Fibroblast of lung (primary cell): ENCODE measurements around the gene ZNF469.

Experiments
- CTCF ChIP-seq, 2 donors: IDR thresholded peaks in 1 of 2; conservative IDR thresholded peaks in 1 of 2; 1 replicate in 1 of 2; 2 replicates in 1 of 2; pipeline ENCODE4 v1.5.1; 2011 to 2012; ENCODE audit warnings: low read length in 2 of 2, control low read depth in 1 of 2, inconsistent platforms in 1 of 2, low read depth in 1 of 2, mild to moderate bottlenecking in 1 of 2
- EZH2 ChIP-seq: IDR thresholded peaks from 2 replicates; pipeline ENCODE4 v1.5.1; 2012; ENCODE audit warnings: low read length, control low read depth, mild to moderate bottlenecking; ENCODE audit errors: missing control alignments

- TF ChIP-seq CTCF (conservative IDR thresholded peaks at IDR 0.05 in 1 of 2, IDR thresholded peaks at IDR 0.05 in 1 of 2; ENCODE audit: low read depth in 1 of 2, low read length in 2 of 2) (no peak), EZH2 (no peak)
Observed at GRCh38 chr16:88385112-88385594, 2.4 kb downstream of the ZNF469 start.
